ENCODE measurements around the gene KCMF1.

Gene KCMF1

GRCh38 chr2:84956334-84957297, 14.3 kb upstream of the KCMF1 start:
- TF ChIP-seq USF1 (IDR thresholded peaks at IDR 0.05) (no peak), RAD21 (IDR thresholded peaks at IDR 0.05; ENCODE audit: low read depth) (no peak), CREB1 (IDR thresholded peaks at IDR 0.05; ENCODE audit: low read depth) (no peak)

- TF ChIP-seq TEAD4 (IDR thresholded peaks at IDR 0.05): no peak
- no peak for TF ChIP-seq FOXM1 (IDR thresholded peaks at IDR 0.05; ENCODE audit: borderline replicate concordance, low read depth)
- no peak for TF ChIP-seq CREB1 (IDR thresholded peaks at IDR 0.05; ENCODE audit: low read depth)
- no peak for TF ChIP-seq MAX (IDR thresholded peaks at IDR 0.05)
- no peak for TF ChIP-seq YY1 (IDR thresholded peaks at IDR 0.05; ENCODE audit: low read depth)
- TF ChIP-seq ZBTB7A (IDR thresholded peaks at IDR 0.05; ENCODE audit: low read depth): no peak
- no peak for TF ChIP-seq TAF1 (IDR thresholded peaks at IDR 0.05; ENCODE audit: low read depth)
- no peak for TF ChIP-seq EGR1 (IDR thresholded peaks at IDR 0.05)
These were observed 13.2 kb upstream of the KCMF1 start for GRCh38 chr2:84957771-84958134.

- TF ChIP-seq FOXM1 (IDR thresholded peaks at IDR 0.05; ENCODE audit: borderline replicate concordance, low read depth) (peak; percentile 85), USF1 (IDR thresholded peaks at IDR 0.05) (no peak), TAF1 (IDR thresholded peaks at IDR 0.05; ENCODE audit: low read depth) (no peak), CEBPB (IDR thresholded peaks at IDR 0.05) (peak; percentile 49; the same call in 1 of the 2 replicates), YY1 (IDR thresholded peaks at IDR 0.05; ENCODE audit: low read depth) (peak; percentile 68), MAX (IDR thresholded peaks at IDR 0.05) (peak; percentile 33; the same call in 1 of the 2 replicates), REST (IDR thresholded peaks at IDR 0.05; ENCODE audit: low read depth) (peak; percentile 33; the same call in 1 of the 2 replicates), EP300 (IDR thresholded peaks at IDR 0.05; ENCODE audit: borderline replicate concordance) (peak; percentile 92), RAD21 (IDR thresholded peaks at IDR 0.05; ENCODE audit: low read depth) (peak; percentile 4; the same call in 1 of the 2 replicates), TEAD4 (IDR thresholded peaks at IDR 0.05) (peak; percentile 99), CREB1 (IDR thresholded peaks at IDR 0.05; ENCODE audit: low read depth) (no peak), NFIC (IDR thresholded peaks at IDR 0.05) (peak; percentile 88), ZBTB7A (IDR thresholded peaks at IDR 0.05; ENCODE audit: low read depth) (peak; percentile 63), TCF12 (IDR thresholded peaks at IDR 0.05; ENCODE audit: low read depth) (peak; percentile 96), EGR1 (IDR thresholded peaks at IDR 0.05) (no peak)
These were observed 12.6 kb upstream of the KCMF1 start for GRCh38 chr2:84958135-84959059.

GRCh38 chr2:84959095-84959565, 11.8 kb upstream of the KCMF1 start:
- TF ChIP-seq YY1 (IDR thresholded peaks at IDR 0.05; ENCODE audit: low read depth) (no peak), TEAD4 (IDR thresholded peaks at IDR 0.05) (peak; percentile 68), EGR1 (IDR thresholded peaks at IDR 0.05) (peak; percentile 40; the same call in 1 of the 2 replicates)

GRCh38 chr2:84959566-84960506, 11.1 kb upstream of the KCMF1 start:
- TF ChIP-seq CREB1 (IDR thresholded peaks at IDR 0.05; ENCODE audit: low read depth) (no peak), CEBPB (IDR thresholded peaks at IDR 0.05) (peak; percentile 94), EGR1 (IDR thresholded peaks at IDR 0.05) (no peak), FOXM1 (IDR thresholded peaks at IDR 0.05; ENCODE audit: borderline replicate concordance, low read depth) (0 out of 2 replicates have a peak, but pooled peaks have one; percentile 13), TCF12 (IDR thresholded peaks at IDR 0.05; ENCODE audit: low read depth) (peak; percentile 43; the same call in 1 of the 2 replicates), YY1 (IDR thresholded peaks at IDR 0.05; ENCODE audit: low read depth) (no peak), RAD21 (IDR thresholded peaks at IDR 0.05; ENCODE audit: low read depth) (no peak), MAX (IDR thresholded peaks at IDR 0.05) (no peak), TEAD4 (IDR thresholded peaks at IDR 0.05) (peak; percentile 11; the same call in 1 of the 2 replicates), ZBTB7A (IDR thresholded peaks at IDR 0.05; ENCODE audit: low read depth) (no peak), USF1 (IDR thresholded peaks at IDR 0.05) (no peak), NFIC (IDR thresholded peaks at IDR 0.05) (peak; percentile 49), TAF1 (IDR thresholded peaks at IDR 0.05; ENCODE audit: low read depth) (no peak), EP300 (IDR thresholded peaks at IDR 0.05; ENCODE audit: borderline replicate concordance) (peak; percentile 47; the same call in 1 of the 2 replicates), REST (IDR thresholded peaks at IDR 0.05; ENCODE audit: low read depth) (no peak)
